ENCODE data around the gene FAM107B. TPM values are rescaled to one million over a fixed set of nuclear protein-coding genes. Genes with fewer than 3 reads are reported as not detected.
A peak's percentile ranks its signal among the peaks of the same experiment; 100 is the strongest.

Gene FAM107B
- total RNA-seq, 1 donor from 2014 or later = 3.4 TPM

DNA sequence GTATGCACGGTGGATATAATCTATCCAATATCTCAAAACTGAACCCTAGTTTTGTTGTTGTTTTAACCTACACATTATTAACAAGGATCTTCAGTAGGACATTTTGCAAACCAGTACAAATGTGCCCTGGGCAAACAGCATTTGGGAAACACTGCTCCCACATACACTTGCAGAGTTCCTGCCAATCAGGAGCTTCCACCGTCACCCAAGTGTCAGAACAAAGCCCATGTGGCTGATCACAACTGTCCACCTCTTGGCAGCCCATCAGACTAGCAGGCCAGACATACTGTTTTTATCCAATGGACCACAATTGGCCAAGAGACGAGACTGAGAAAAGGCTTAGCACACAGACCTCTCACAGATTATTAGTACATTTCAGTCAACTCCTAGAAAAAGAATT, 200.4 kb downstream of the FAM107B start:
- ATAC-seq = no peak
- intact Hi-C loops (cut with micrococcal nuclease) = no loop called here
- DNase-seq = no peak

GRCh38 chr10:14573666-14574261, 200.9 kb downstream of the FAM107B start:
- DNase-seq (no peak), ATAC-seq (no peak)
- intact Hi-C loops (cut with micrococcal nuclease) = no loop called here

DNA sequence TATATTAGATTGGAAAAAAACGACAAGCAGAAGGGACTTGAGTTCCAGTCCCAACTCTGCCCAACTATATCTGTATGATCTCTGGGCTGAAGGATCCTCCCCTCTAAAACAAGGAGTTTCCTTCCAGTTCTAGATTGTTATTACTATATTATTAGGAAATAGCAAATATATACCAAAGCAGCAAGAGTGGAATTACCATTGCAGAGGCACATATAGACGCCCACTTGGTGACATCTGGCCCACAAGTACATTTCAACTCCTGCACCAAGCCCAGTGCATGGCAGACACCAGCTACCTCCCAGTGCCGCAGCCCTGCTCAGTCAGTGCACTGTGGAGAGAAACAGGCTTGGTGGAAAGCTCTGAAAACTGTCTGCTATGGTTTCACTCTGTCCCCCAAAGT, 201.9 kb downstream of the FAM107B start:
- ATAC-seq (no peak), DNase-seq (no peak)
- intact Hi-C loops (cut with micrococcal nuclease) = no loop called here

DNA sequence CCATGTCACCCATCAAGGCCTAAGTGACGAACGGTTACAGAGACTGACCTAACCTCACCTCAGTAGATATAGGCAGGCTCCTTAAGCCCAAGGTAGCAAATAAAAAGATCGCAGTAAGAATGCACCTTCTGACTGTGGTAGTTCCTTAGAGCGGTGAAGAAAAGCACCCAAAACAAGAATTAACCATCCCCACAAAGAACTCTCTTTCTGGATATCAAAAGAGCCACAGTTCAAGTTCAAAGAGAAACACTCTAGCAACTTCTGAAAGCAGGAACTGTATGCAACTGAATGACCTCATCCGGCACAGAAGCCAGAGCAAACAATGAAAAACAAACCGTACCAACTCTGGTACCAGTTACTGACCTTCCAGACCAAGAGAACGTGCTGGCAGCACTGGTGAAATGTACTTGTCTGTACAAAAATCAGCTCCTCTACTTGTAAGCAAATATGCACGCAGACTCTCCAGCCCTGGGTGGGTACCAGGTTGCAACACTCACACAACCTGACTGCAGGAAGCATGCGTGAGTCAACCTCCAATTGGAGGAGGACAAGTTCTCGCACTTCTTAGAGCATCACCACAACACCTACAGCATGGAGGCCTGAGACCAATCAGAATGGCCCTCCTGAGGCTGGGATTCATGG, 202.7 kb downstream of the FAM107B start:
- intact Hi-C loops (cut with micrococcal nuclease) = no loop called here
- DNase-seq (no peak), ATAC-seq (no peak)

- intact Hi-C loops (cut with micrococcal nuclease) = no loop called here
These were observed 203.9 kb downstream of the FAM107B start for GRCh38 chr10:14570800-14571199.

GRCh38 chr10:14569274-14570060, 205.2 kb downstream of the FAM107B start:
- intact Hi-C loops (cut with micrococcal nuclease) = no loop called here
- ATAC-seq = no peak
- DNase-seq = no peak

More at GRCh38 chr10:14570800-14571199, 203.9 kb downstream of the FAM107B start:
- no peak for ATAC-seq
- DNase-seq = no peak

DNA sequence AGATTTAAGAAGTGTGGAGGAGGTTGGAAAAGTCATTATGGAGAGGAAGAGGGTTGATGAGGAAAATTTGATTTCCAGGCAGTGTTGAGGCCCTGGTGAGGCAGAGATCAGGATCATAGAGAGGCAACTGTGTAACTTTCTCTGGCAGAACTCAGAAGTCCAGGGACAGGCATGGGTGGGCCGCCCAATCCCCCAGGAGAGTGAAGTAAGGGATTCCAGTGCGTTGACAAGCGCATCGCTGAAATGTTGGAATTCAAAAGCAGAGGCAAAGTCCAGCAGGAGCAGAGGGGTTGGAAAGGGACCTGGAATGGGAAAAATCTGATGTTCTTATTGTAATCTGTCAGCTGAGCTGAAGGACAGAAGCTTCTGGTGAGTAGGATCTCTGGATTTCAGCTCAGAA, 207.3 kb downstream of the FAM107B start:
- intact Hi-C loops (cut with micrococcal nuclease) = no loop called here
- DNase-seq = no peak
- peak; percentile 51 for ATAC-seq

DNA sequence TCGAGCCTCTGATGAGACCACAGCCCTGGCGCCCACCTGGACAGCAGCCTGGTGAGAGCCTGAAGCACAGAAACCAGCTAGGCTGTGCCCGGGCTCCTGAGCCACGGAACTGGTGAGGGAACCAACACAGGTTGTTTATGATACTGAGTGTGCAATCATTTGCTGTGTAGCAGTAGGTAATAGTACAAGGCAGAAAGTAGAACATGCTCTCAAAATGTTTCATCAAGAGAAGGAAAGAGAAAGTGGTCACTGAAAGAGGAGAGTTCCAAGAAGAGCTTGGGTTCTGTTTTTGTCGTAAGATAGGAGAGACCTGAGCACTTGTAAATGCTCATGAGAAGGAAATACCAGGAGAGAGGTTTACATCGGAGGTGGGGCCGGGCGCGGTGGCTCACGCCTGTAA, 208.2 kb downstream of the FAM107B start:
- ATAC-seq (no peak), DNase-seq (no peak)
- intact Hi-C loops (cut with micrococcal nuclease) = no loop called here

- DNase-seq (no peak), ATAC-seq (peak; percentile 77)
- intact Hi-C loops (cut with micrococcal nuclease) = no loop called here
These were observed 209.5 kb downstream of the FAM107B start for GRCh38 chr10:14565199-14565598.

DNA sequence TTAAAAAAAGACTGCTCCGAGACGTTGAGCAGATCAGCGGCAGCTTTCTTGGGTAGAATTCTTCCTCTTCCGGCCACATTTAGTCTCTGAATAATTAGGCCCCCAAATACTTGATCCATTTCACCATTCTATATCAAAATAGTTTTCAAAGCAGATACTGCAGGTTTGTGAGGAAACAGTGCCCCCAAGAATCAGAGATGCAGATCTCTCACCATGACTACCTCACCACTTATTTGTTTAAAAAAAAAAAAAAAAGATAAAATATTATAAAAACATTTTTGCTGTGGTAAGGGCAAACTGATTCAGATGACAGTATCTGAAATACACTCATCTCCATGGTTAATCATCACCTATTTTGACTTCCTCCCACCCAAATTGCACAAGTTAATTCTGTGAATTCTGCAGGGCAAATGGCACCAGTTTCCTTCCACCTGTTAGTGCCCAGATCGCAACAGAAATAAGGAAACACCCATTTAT, 210.4 kb downstream of the FAM107B start:
- no peak for ATAC-seq
- intact Hi-C loops (cut with micrococcal nuclease) = no loop called here
- no peak for DNase-seq

- DNase-seq (no peak), ATAC-seq (no peak)
- intact Hi-C loops (cut with micrococcal nuclease) = no loop called here
These were observed 211.2 kb downstream of the FAM107B start for GRCh38 chr10:14563359-14563940.

DNA sequence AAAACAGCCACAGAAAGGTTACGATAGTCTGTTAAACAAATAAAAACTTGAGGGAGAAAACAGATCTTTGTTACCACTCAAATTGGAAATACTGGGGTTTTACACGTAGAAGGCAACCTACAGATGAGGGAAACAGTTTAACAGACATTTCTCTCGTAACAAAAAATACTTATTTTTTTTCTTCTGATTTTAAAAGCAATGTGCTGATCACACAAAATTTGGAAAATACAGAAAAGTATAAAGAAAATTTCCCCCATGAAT, 211.7 kb downstream of the FAM107B start:
- intact Hi-C loops (cut with micrococcal nuclease) = no loop called here
- no peak for ATAC-seq

GRCh38 chr10:14562218-14563075, 212.2 kb downstream of the FAM107B start:
- no peak for ATAC-seq
- intact Hi-C loops (cut with micrococcal nuclease) = no loop called here
- no peak for DNase-seq

More for the DNA sequence above, 211.7 kb downstream of the FAM107B start:
- no peak for DNase-seq

DNA sequence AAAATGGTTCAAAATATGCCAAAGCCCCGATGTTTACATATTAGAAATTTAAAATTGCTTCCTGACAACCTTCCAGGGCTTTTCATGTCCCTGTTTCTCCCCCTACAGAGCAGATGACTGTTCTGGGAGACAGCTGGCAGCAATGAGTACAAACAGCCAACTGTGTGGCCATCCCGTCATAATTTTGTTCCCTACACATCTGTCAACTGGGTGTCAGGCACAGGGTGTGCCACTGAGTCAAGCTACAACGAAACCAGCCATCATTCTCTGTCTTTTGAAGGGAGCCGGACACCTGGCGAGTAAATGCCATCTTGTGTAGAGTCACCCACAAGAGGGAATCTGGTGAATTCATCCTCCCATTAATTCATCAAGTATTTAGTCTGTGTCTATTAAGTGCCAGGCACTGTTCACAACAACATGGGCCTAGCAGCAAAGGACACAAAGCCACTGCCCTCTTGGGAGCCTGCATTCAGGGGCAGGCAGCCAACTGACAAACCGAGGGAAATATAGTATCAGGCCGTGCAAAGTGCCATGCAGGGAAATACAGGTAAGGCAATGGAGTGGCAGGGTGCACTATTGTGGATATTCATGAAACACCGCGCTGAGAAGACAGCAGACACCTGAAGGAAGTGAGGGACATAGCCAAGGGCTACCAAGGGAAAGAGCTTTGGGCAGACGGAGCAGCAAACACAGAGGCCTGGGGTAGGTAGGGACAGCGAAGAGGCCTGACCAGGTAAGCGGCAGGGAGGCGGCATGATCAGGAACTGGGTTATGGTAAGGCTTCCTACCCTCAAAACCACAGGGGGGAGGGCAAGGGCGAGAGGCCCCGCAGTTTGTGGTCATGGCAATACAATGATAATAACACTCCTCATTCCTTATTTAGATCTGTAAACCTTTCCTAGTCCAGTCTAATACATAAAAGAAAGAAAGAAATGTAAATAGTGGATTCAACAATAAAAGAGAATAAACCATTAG, 213.6 kb downstream of the FAM107B start:
- intact Hi-C loops (cut with micrococcal nuclease) = no loop called here
- DNase-seq (no peak), ATAC-seq (no peak)

DNA sequence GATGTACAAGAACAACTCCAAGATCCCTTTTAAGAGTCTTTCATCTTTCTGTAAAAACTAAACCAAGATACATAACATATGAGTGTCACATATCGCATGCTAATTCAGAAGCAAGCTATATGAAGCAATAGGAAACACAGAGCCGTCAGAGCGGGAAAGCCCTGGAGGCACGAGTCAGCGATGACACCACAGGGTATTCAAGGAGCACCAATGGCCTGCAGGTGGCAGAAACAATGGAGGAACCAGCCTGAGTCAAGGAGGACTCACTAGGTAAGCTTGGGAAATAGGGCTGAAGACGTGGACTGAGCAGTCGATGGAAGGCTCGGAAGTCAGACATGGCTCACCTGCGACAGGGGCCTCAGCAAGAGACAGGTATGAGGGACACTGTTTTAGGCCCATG, 214.4 kb downstream of the FAM107B start:
- ATAC-seq = peak; percentile 46
- intact Hi-C loops (cut with micrococcal nuclease) = no loop called here
- no peak for DNase-seq

- intact Hi-C loops (cut with micrococcal nuclease) = no loop called here
- DNase-seq (no peak), ATAC-seq (no peak)
These were observed 216.7 kb downstream of the FAM107B start for GRCh38 chr10:14558025-14558424.

GRCh38 chr10:14557567-14557966, 217.1 kb downstream of the FAM107B start:
- ATAC-seq = no peak
- intact Hi-C loops (cut with micrococcal nuclease) = no loop called here

DNA sequence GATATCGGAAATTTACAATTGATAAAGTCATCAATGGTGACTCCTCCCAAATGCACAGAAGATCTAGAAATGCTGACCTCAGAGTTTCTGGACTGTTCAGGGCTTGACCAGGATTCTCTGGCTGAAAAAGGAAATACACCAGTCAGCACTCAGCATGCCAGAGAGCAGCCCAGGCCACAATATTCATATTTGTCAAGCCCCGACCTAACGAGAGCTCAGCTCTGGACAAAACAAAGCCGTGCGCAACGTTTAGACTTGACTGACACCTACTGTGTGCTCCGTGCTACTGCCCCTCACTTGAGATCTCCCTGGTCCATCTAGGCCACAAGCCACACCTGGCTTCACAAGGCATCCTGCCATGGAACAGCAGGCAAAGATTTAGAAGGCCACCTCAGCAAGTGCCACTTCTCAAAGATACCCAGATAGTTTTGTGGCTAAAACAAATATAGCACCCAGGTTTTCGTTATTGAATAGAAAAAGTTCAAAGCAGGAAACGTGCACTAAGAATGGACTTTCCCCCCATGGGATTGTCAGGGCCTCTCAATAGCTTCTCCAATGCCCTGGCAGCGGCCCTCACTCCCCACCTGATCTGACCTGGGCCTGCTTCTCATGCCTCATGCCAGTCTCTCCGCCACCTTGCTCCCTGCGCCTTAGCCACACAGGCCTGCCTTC, 218.3 kb downstream of the FAM107B start:
- ATAC-seq (peak; percentile 43), DNase-seq (no peak)
- intact Hi-C loops (cut with micrococcal nuclease) = no loop called here

More at GRCh38 chr10:14557567-14557966, 217.1 kb downstream of the FAM107B start:
- no peak for DNase-seq

Data from left ventricle myocardium superior (tissue), 1 donor.